HG03469 (cell line): ENCODE measurements around the gene PGM3.
"Not testable (repeated sequence)": the region's sequence is repeated elsewhere in the genome, so short reads cannot be mapped to it uniquely, and the experiment has no call there.

Experiments used
- ATAC-seq: cut with Tn5 transposase; IDR thresholded peaks from one replicate; pipeline ENCODE4 v1.9.1; 2021; ENCODE audit warnings: mild to moderate bottlenecking, moderate library complexity, moderate number of reproducible peaks; ENCODE audit not compliant: unreplicated experiment

The PGM3 gene

GRCh38 chr6:83192871-83193746 lies at the start of gene PGM3, which contains the start of gene RWDD2A:
Gene PGM3 (minus strand): TSS chr6:83193265. CDS start chr6:83191012, 2,253 bp downstream.
Gene RWDD2A (plus strand): TSS chr6:83193357. CDS start chr6:83194452, 1,095 bp downstream.
- ATAC-seq: peak; percentile 99

- no peak for ATAC-seq
Measured at GRCh38 chr6:83231146-83231545, 38.1 kb upstream of the PGM3 start.

GRCh38 chr6:83226517-83226916 lies 33.5 kb upstream of the PGM3 start:
- no peak for ATAC-seq

GRCh38 chr6:83221889-83222479 lies 28.9 kb upstream of the PGM3 start:
- ATAC-seq: peak; percentile 47

- ATAC-seq: no peak
Measured at GRCh38 chr6:83221276-83221675, 28.2 kb upstream of the PGM3 start.

- no peak for ATAC-seq
Measured at GRCh38 chr6:83220121-83220520, 27.1 kb upstream of the PGM3 start.

- ATAC-seq: no peak
Measured at GRCh38 chr6:83218646-83219045, 25.6 kb upstream of the PGM3 start.

- ATAC-seq: no peak
Measured at GRCh38 chr6:83216806-83217205, 23.7 kb upstream of the PGM3 start.

- peak; percentile 99 for ATAC-seq
Measured at GRCh38 chr6:83215131-83216047, 22.3 kb upstream of the PGM3 start.

- ATAC-seq: no peak
Measured at GRCh38 chr6:83202031-83202430, 9.0 kb upstream of the PGM3 start.

GRCh38 chr6:83199863-83200225 lies 6.8 kb upstream of the PGM3 start:
- no peak for ATAC-seq

GRCh38 chr6:83199173-83199862 lies 6.3 kb upstream of the PGM3 start:
- no peak for ATAC-seq

- ATAC-seq: no peak
Measured at GRCh38 chr6:83198486-83199172, 5.6 kb upstream of the PGM3 start.

GRCh38 chr6:83193747-83194566 lies 892 bp upstream of the PGM3 start:
- no peak for ATAC-seq

GRCh38 chr6:83192456-83192855 lies 609 bp downstream of the PGM3 start:
- ATAC-seq: no peak

GRCh38 chr6:83191974-83192373 lies 1.1 kb downstream of the PGM3 start:
- not testable (repeated sequence) for ATAC-seq

GRCh38 chr6:83190626-83191025 lies 2.4 kb downstream of the PGM3 start:
- no peak for ATAC-seq

GRCh38 chr6:83188501-83188900 lies 4.6 kb downstream of the PGM3 start:
- ATAC-seq: no peak

- no peak for ATAC-seq
Measured at GRCh38 chr6:83185096-83185495, 8.0 kb downstream of the PGM3 start.
